Transverse colon (tissue), 4 donors: ENCODE data around the gene KMT2B.

ENCODE experiments used
- CTCF ChIP-seq, 5 experiments: fragments of 200-600 bp in 3 of 5; fragments of 450-650 bp in 2 of 5; sonication (generic) in 3 of 5; IDR thresholded peaks; 1 replicate in 2 of 5; 2 replicates in 3 of 5; pipeline ENCODE4 v1.5.1; 2016 to 2017; ENCODE audit warnings: antibody characterized with exemption in 5 of 5, inconsistent platforms in 3 of 5, mild to moderate bottlenecking in 2 of 5, moderate library complexity in 1 of 5
- EP300 ChIP-seq: sonication (generic); formaldehyde crosslinking; IDR thresholded peaks from one replicate; pipeline ENCODE4 v1.6.1; 2017; ENCODE audit warnings: antibody characterized with exemption, low read depth
- POLR2A ChIP-seq: fragments of 450-650 bp; IDR thresholded peaks from one replicate; pipeline ENCODE4 v1.6.1; 2016; ENCODE audit warnings: antibody characterized with exemption, mild to moderate bottlenecking, moderate library complexity
- POLR2AphosphoS5 ChIP-seq, 3 donors: sonication (generic); formaldehyde crosslinking; IDR thresholded peaks; one replicate each; pipeline ENCODE4 v1.6.1; 2016; ENCODE audit warnings: antibody characterized with exemption in 3 of 3

- TF ChIP-seq POLR2AphosphoS5 (IDR thresholded peaks at IDR 0.05), result no peak
- TF ChIP-seq POLR2A, result no peak
- no peak for TF ChIP-seq CTCF (IDR thresholded peaks at IDR 0.05)
- TF ChIP-seq EP300, result no peak
Observed at GRCh38 chr19:35746531-35746930, 28.7 kb downstream of the KMT2B start.
